GM21447 (cell line): ENCODE data around the gene ROPN1.
"Not testable (repeated sequence)": the region's sequence is repeated elsewhere in the genome, so short reads cannot be mapped to it uniquely, and the experiment has no call there.

Source experiments
- ATAC-seq: cut with Tn5 transposase; IDR thresholded peaks from one replicate; pipeline ENCODE4 v1.9.1; 2021; ENCODE audit not compliant: unreplicated experiment

The ROPN1 gene

DNA sequence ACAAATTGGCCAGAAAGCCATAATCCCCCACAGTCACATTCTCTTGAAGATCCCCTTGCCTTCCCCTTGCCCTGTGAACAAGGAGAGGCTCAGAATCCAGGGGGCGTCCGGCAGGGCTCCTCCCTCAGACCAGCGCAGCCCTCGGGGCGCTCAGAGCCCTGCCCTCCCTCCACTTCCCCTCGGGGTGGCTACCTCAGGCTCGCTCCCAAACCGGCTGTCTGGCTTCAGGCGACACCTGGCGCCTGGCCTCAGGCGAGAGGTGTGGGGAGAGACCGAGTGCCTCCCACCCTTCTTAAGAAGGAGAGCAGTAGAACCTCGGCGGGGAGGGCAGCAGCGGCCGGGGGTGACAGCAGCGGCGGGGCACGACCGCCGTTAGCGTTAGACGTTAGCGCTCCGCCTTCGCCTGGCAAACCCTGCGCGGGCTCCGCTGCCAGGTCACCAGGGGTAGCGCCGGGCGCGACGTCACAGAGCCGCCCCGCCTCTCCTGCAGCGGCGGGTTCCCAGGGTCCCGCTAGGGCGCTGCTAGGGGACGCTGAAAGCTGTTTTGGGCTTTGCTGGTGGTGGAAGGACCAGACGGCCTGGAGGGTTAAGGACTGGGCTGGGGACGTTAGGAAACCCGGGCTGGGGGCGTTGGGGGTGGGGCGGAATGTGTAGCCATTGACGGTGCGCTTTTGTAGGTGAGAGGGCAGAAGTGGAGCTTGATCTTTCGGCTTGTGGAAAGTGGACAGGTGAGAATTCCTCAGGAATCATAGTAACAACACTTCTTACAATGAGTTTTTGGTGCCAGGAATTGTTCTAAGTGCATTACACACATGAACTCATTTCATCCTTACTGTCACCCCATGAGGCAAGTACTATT lies at the start of gene ROPN1:
TSS of gene ROPN1 (minus strand) at position 395 of the 859 bp plus-strand sequence. CDS start 11,643 bp downstream, outside the sequence.
- not testable (repeated sequence) for ATAC-seq

DNA sequence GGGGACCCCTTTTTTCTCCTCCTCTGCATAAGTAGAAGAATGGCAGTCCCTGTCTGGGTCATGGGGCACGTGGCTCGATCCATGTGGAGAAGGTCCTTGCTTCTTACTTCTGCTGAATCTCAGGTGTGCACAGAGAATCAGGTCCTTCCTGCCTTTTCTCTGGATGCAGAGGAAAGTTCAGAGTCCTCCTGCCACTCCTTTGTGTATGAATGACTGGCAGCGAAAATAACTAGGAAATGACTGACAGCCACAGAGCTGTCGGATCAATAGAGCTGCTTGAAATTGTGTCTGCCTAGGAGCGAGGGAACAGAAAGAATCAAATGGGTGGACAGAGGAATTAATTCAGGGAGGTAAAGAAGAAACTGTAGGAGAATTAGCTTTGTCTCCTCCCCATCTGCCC lies 49.6 kb upstream of the ROPN1 start:
- ATAC-seq, result no peak

DNA sequence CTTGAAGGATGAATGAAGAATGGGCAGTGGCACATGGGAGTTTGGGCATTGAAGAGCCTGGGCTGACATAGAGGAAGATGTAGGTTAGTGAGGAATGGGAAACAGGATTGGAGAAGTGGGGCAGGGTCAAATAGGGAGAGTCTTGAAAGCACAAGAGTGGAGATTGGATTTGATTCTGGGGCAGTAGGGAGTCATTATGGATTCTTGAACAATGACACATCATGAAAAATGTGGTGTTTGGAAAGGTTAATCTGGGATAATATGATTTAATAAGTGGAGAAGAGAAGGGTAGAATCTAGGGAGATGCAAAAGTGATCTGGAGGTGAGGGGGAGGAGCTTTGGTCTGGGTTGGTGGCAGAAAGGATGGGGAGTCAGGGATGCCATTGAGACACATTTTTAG lies 45.4 kb upstream of the ROPN1 start:
- no peak for ATAC-seq

DNA sequence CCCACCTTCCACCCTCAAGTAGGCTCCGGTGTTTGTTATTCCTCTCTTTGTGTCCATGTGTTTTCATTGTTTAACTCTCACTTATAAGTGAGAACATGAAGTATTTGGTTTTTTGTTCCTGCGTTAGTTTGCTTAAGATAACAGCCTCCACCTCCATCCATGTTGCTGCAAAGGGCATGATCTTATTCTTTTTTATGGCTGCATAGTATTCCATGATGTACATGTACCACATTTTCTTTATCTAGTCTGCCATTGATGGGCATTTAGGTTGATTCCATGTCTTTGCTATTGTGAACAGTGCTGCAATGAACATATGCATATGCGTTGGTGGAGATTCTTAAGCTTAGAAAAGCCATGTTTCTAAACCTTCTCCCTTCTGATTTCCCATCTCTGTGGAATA lies 44.3 kb upstream of the ROPN1 start:
- ATAC-seq, result not testable (repeated sequence)

DNA sequence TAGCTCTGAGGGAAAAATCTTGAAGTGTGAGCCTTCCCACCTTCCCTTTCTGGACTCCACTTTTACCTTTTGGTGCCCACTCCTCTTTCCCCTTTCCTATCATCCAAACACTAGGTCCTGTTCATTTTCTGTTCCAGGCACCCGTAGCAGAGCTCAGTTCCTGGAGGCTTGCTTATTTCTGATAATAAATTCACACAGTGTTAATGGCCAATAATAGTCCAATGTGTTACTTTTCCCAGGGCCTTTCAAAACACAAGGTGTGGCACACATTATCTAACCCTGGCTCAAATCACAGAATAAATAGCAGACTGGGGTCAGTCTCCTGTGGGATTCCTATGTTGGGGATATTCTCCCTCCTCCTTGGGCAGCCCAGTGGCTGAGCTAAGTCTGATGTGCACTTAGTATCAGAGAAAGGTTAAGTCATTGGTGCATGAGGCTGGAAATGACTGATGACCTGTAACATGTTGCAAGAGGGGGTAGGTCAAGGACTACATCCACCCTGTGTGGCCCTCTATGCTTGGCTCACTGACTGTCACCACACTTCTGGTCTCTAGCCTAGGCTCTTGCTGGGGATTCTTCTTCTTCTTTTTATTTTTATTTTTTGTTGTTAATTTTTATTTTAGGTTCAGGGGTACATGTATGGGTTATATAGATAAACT lies 43.7 kb upstream of the ROPN1 start:
- no peak for ATAC-seq

DNA sequence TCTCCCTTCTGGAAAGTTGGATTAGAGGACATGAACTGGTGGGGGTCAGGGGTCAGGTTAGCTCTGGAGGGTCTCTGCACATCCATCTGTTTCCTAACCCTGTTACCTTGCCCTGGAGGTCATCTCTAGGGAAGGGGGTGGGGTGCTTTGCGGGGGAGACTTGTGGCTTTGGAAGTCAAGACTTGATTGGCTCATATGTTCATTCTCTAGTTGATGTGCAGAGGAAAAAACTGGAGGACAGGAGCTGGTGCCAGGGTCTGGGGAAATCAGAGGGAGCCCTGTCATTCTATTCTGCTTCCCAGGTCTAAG lies 42.9 kb upstream of the ROPN1 start:
- ATAC-seq, result no peak

DNA sequence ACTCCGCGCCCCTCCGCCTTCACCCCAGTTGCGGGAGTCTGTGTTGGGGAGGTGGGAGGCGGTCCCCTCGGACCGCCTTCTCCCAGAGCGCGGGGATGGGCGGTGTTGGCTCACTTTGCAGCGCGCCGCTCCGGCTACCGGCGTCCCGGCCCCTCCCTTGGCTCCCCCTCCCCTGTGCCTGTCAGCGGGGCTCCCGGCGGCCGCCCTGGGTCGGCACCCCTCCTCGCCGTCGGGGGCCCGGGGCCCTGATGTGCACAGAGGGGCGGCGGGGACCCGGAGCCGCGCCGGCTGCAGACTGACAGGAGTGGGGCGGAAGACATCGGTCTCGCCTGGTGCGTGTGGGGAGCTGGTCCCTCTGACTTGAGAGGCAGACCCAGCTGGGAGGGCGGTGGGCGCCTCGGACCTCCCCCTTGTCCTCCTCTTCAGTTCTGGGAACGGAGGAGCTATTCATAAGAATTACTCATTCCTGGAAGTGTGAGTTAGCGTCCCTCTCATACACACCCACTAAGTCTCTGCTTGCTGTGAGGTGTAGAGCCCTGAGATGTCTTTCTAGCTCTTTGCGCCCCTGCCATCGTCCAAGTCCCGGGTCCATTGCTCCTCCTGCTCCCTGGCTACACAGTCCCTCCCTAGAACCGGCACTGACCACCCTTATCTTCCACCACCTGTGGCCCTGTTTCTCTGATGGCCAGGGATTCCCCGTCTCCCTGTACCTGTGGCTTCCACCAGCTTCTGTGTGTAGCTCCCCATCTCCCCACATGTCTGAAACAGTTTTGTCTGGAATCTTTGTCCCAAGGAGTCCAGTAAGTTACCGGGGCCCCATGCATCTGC lies 42.3 kb upstream of the ROPN1 start:
- ATAC-seq, result no peak

DNA sequence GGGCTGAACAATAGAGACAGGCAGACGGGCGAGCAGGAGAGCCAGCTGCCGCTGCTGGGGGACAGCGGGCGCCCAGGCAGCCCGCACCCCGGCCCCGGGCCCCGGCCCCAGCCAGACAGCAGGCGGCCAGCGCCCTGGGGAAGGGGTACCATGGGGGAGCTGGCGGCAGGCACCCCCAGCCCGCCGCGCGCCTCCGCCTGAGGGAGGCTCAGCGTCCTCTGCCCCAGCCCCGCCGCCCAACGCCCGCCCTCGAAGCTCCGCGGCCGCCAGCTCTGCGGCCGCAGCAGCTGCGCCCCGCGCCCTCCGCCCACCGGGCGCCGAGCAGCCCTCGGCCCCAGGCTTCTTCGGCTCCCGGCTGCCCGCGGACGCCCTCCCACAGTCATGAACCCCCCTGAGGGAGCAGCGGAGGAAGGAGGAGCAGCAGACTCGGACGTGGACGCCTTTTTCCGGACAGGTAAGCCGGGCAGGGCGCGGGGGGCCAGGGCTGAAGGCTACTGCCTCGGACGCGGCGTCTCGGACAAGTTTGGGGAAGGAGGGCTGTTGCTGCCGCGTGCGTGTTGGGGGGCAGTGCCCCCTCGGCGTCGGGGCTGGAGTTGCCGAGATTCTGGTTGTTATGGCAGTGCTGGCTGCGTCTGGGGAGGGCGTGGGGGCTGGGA lies 41.6 kb upstream of the ROPN1 start, which contains the start of gene KALRN:
TSS of gene KALRN (plus strand) at position 10 of the 656 bp plus-strand sequence.
- peak; percentile 20 for ATAC-seq

DNA sequence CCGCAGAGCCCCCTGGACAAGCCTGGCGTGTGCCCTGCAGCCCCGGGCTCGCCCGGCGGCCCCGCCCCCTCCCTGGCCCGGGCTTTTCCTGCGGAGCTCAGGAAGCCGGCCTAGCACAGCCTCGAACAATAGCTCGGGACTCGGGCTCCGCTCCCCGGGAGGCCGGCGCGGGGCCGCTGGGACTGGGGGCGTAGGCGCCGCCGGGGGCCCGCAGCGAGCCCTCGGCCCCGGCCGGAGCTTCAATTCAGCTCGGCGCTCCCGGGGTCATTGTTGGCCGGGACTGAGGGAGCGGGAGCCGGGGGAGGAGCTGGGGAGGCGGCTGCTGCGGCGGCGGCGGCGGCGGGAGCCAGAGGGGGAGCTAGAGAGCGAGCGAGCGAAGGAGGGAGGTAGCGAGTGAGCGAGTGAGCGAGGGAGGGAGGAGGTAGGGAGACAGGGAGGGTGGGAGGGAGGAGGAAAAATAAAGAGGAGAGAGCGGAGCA lies 41.0 kb upstream of the ROPN1 start:
- ATAC-seq, result peak; percentile 94

DNA sequence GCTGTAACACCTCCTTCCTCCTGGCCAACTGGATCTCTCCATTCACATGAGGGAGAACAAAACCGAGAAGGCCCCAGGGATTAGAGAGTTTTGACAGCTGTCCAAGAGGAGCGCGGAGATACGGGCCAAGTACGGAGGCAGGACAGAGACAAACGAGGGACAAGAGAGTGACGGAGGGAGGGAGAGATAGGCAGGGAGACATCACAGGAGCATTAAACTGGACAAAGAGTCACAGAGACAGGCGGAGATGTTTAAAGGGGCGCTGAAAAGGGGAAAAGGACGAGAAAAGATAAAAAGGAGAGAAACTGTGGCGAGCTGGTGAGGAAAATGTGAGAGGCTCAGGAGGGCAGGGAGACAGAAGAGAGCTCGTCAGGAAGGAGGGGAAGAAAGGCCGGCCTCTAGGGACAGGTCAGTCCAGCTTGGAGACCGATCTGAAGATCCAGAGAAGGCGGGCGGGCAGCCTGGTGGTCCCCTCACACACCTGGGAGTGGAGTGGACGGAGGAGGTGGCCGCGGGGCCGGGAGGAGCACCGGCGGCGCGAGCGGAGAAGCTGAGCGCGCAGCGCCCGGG lies 40.5 kb upstream of the ROPN1 start:
- ATAC-seq, result no peak

DNA sequence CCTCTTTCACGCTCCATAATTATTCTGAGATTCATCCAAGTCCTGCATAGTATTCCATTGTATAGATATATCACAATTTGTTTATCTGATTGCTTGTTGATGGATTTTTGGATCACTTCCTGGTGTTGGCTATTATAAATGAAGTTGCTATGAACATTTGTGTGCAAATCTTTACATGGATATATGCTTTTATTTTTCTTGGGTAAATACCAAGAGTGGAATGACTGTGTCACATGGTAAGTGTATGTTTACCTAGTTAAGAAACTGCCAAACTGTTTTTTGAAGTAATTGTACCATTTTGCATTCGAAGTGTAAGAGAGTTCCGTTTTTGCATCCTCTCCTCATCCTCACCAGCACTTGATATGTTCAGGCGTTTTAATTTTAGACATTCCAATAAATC lies 34.6 kb upstream of the ROPN1 start:
- no peak for ATAC-seq

DNA sequence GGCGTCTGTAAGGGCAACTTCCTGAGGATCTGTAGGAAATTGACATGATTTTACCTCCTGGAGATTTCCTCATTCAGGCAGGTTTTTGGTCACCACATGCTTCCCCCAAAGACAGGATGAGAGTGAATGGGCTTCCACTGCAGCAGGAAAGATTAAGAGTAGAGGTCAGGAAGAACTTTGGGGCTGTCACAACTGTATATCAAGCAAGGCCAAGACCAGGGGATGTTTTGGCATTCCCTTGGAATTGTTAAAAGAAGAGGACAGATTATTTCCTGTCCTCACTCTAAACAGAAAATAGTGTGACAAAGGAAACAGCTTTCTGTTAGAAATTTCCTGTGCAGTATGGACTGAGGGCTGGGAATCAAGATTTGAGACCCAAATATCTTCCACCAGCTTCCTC lies 31.6 kb upstream of the ROPN1 start:
- ATAC-seq, result not testable (repeated sequence)

DNA sequence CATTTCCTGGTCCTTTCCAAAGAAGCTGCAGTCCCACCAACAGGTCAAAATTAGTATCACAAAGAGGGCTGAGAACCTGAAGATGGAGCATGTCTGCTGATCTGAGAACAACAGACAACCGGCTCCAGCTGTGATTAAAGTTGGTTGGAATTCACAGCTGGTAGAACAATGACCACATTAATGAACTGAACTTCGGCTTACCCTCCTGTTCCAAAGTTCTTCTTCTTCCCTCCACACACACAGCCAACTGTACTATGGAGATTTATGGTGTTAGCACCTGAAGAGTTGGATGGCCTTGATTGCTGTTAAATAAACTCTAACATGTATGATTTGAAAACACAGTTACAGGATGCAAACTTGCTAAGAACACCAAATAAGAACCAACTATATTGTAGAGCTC lies 27.4 kb upstream of the ROPN1 start:
- ATAC-seq, result no peak

DNA sequence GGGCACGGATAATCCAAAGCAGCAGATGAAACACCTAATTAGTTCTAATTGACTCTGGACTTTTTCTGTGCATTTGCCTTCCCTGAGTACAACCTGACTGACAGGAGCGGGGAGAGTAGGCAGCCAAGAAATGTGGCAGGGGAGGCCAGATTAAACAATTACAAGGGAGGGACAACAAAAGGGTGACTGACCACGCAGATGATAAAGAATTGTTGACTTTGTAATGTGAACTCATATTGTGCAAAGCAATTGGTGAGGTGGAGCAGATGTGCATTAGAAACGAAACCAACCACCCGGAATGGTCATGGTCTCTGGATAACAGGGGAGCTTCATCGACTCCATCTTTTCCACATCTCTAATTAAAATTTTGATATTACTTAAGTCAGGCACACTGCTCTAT lies 25.6 kb upstream of the ROPN1 start:
- ATAC-seq, result not testable (repeated sequence)

DNA sequence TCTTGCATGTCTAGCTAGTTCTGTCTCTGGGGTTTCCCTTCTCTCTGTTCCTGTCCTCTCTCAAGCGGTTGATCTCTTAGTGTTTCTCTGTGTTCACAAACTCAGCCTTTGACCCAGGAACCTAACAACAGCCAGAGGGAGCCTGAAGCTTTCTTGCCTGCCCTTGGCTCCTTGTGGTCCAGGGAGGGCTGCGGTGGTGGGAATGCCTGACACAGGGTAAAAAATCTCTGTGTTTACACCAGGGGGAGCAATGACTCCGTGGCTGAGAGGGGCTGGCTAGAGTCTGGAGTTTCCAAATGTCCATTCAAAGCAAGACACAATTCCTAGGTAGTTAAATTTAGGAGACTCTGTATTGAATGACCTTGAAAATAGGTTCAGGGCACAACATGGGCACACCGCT lies 24.6 kb upstream of the ROPN1 start:
- ATAC-seq, result not testable (repeated sequence)

DNA sequence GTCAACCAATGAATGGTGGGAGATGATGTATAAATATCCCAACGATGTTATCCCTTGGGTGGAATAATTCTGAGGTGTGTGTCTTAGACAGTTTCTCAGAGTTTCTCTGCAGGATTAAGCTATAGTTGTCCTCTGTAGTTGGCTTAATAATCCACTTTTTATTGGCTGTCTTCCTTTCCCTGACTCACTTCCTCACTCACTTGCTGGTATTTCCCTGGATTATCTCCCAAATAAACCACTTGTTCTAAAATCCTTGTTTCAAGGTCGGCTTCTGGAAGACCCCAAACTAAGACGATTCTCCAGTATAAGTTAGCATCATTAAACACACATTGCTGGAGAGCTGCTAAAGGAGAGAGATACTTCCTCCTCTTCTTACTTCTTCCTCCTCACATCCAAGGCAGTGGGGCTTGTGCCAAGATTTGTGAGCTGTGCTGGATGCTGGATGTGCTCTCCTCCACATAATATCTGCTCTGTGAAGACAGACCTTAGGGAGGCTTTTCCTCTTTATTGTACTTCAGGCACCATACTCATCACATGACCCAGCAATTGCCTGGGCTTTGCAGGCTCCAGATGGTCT lies 22.5 kb upstream of the ROPN1 start:
- ATAC-seq, result no peak

DNA sequence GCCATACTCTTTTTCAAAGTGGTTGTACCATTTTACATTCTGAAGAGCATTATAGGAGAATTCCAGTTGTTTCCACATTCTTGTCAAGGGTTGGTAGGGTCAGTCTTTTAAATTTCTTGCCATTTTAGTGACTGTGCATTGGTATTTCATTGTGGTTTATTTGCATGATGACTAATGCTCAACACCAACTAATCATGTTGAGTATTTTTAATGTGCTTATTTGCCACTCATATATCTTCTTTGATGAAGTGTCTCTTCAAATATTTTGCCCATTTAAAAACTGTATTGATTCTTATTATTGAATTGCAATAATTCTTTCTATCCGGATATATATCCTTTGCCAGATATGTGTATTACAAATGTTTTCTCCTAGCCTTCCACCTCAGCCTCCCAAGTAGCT lies 16.4 kb upstream of the ROPN1 start:
- ATAC-seq, result not testable (repeated sequence)

DNA sequence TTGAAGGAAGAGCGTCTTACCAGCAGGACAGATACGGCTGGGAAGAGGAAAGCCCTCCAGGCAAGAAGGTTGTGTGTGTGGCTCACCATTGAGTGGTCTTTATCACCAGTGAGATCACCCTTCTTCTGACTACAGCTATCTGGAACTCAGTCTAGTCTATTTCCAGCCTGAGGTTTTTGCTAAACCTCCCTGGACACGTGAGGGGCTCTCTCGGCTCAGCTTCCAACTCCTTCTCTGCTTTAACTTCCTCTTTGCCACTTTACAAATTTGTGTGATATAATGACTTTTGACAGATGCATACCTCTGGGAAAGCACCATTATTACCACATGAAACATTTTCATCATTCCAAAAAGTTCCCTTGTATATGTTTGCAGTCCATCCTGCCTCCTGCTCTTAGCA lies 15.3 kb upstream of the ROPN1 start:
- no peak for ATAC-seq

DNA sequence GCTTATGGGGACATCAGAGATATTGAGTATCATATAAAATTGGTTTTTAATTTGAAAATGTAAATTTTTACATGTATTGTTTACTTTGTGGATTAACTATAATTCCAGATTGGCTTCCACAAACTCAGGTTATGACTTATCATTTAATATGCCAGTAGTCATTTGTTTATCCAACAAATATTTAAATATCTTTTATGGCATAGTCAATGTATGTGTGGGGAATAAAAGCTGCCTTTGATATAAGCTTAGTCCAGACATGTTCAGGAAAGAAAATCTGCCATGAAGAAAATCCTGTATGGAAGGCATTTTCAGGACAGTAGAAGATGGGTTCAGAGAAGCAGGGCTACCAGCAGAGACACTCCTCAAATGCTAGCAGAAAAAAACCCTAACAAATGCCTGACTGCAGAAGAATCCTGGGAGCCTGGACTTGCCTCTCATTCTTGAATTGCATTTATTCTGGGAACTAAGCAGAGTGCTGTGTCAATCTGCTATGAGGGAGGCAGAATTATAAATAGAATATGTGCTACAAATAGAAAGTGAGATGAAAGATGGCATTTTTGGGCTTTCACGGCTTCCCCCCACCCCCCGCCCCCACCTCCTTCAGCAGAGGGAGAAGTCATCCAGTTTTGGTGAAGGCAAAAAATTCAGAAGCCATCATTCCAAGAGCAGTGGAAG lies 10.6 kb upstream of the ROPN1 start:
- not testable (repeated sequence) for ATAC-seq

DNA sequence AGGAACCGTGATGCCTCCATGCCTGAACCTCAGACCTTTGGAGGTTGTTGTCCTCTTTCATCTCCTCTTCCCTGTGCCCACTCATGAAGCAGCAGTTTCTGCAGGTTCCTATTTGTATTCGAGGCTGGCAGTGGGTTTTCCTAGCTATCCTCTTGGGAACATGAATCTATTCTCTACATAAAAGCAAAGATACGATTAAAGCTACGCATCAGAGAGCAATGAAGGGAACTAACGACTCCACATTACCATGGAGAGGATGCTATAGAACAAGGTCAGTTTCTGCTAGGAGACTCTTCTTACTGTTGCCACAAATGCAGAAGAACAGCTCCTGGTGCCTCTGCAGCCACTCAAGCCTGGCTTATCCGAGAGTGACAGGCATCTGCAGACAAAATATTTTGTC lies 9.4 kb upstream of the ROPN1 start:
- ATAC-seq, result not testable (repeated sequence)
